OCI-LY7 (cell line): ENCODE measurements around the gene ZNF668.

ENCODE experiments used
- EZH2phosphoT487 ChIP-seq: fragments of 200-600 bp; sonication (generic); IDR thresholded peaks from 2 replicates; pipeline ENCODE4 v1.6.1; 2018; ENCODE audit warnings: low read depth, borderline replicate concordance, mild to moderate bottlenecking, mixed run types, antibody characterized with exemption, low read length, moderate library complexity, mixed read lengths
- TF ChIP-seq, protein P1 (sequence below): fragments of 200-600 bp; sonication (generic); conservative IDR thresholded peaks from 2 replicates; pipeline ENCODE4 v1.5.1; 2014; ENCODE audit warnings: mild to moderate bottlenecking, antibody characterized with exemption, low read length, moderate library complexity, mixed read lengths

DNA sequence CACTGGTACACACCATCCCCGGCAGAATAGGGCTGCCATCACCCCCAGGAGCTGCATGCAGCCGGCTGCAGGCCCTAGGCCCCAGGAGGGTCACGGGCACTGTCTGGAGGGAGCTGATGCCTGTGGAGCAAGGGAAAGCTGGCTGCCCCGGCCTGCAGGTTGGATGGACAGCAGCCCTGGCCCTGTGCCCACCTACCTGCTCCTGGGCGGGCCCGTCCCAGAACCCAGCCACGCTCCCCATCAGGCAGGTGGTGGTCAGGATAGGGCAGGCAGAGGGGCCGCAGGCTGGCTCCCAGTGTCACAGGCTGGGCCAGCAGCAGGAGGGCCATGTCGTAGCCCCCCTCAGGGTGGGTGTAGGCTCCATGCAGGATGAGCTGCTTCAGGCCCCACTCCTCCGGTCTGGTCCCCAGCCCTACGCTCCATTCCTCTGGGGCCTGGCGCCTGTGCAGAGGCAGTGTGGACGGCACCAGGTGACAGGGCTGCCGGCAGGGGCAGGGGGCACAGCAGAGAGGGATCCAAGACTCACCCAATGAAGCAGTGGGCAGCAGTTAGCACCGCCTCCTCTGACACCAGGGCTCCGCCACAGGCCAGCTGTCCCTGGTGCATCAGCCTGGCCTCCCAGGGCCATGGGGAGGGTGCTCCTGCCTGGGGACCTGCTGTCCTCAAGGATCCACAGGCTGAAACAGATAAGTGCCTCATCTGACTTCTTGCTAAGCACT lies 10.7 kb upstream of the ZNF668 start:
- TF ChIP-seq, protein P1, sequence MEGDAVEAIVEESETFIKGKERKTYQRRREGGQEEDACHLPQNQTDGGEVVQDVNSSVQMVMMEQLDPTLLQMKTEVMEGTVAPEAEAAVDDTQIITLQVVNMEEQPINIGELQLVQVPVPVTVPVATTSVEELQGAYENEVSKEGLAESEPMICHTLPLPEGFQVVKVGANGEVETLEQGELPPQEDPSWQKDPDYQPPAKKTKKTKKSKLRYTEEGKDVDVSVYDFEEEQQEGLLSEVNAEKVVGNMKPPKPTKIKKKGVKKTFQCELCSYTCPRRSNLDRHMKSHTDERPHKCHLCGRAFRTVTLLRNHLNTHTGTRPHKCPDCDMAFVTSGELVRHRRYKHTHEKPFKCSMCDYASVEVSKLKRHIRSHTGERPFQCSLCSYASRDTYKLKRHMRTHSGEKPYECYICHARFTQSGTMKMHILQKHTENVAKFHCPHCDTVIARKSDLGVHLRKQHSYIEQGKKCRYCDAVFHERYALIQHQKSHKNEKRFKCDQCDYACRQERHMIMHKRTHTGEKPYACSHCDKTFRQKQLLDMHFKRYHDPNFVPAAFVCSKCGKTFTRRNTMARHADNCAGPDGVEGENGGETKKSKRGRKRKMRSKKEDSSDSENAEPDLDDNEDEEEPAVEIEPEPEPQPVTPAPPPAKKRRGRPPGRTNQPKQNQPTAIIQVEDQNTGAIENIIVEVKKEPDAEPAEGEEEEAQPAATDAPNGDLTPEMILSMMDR: no peak
- no peak for TF ChIP-seq EZH2phosphoT487
